HepG2 (cell line): ENCODE measurements around the gene DTYMK. TPM values are rescaled to one million over a fixed set of nuclear protein-coding genes. Genes with fewer than 3 reads are reported as not detected.
A peak's percentile ranks its signal among the peaks of the same experiment; 100 is the strongest.

Experiments
- CTCF ChIP-seq: sonication (generic); formaldehyde crosslinking; IDR thresholded peaks from 2 replicates; pipeline ENCODE4 v1.5.0; 2020; ENCODE audit warnings: mild to moderate bottlenecking, missing genetic modification reagents, moderate library complexity
- GPN1 ChIP-seq: sonication (generic); formaldehyde crosslinking; IDR thresholded peaks from 2 replicates; pipeline ENCODE4 v1.5.1; 2020; ENCODE audit warnings: missing genetic modification reagents, borderline replicate concordance
- NCOA5 ChIP-seq: sonication (generic); formaldehyde crosslinking; IDR thresholded peaks from 2 replicates; pipeline ENCODE4 v1.4.0; 2020; ENCODE audit warnings: missing genetic modification reagents
- NR2F1 ChIP-seq, 2 experiments: fragments of 450-650 bp in 1 of 2; formaldehyde crosslinking in 1 of 2; IDR thresholded peaks; 2 replicates each; pipeline versions ENCODE4 v1.5.0 to v1.6.1; 2016 to 2020; ENCODE audit warnings: mild to moderate bottlenecking in 1 of 2, missing compliant biosample characterization in 1 of 2, missing genetic modification reagents in 1 of 2, moderate library complexity in 1 of 2
- POGZ ChIP-seq: sonication (generic); formaldehyde crosslinking; IDR thresholded peaks from 2 replicates; pipeline ENCODE4 v1.4.0; 2020; ENCODE audit warnings: mild to moderate bottlenecking, missing genetic modification reagents
- RORA ChIP-seq: sonication (generic); formaldehyde crosslinking; IDR thresholded peaks from 2 replicates; pipeline ENCODE4 v1.5.0; 2020; ENCODE audit warnings: mild to moderate bottlenecking, missing genetic modification reagents, moderate library complexity
- SCMH1 ChIP-seq: sonication (generic); formaldehyde crosslinking; IDR thresholded peaks from 2 replicates; pipeline ENCODE4 v1.9.0; 2021; ENCODE audit warnings: missing genetic modification reagents, mild to moderate bottlenecking, borderline replicate concordance
- SMAD9 ChIP-seq: sonication (generic); formaldehyde crosslinking; IDR thresholded peaks from 2 replicates; pipeline ENCODE4 v1.5.1; 2020; ENCODE audit warnings: mild to moderate bottlenecking, missing genetic modification reagents
- SNAPC2 ChIP-seq: sonication (generic); formaldehyde crosslinking; IDR thresholded peaks from 2 replicates; pipeline ENCODE4 v1.8.1; 2022; ENCODE audit warnings: mild to moderate bottlenecking, missing genetic modification reagents
- U2AF1 ChIP-seq: fragments of 200-400 bp; formaldehyde crosslinking; optimal IDR thresholded peaks from 2 replicates; pipeline ENCODE3; 2017; ENCODE audit warnings: mild to moderate bottlenecking, low read depth, low read length
- ZFP82 ChIP-seq: sonication (generic); formaldehyde crosslinking; IDR thresholded peaks from 2 replicates; pipeline ENCODE4 v1.5.1; 2020; ENCODE audit warnings: mild to moderate bottlenecking, missing genetic modification reagents, borderline replicate concordance
- ZNF12 ChIP-seq: sonication (generic); formaldehyde crosslinking; IDR thresholded peaks from 2 replicates; pipeline ENCODE4 v1.5.0; 2020; ENCODE audit warnings: missing genetic modification reagents
- ZNF274 ChIP-seq: sonication (generic); formaldehyde crosslinking; IDR thresholded peaks from 2 replicates; pipeline ENCODE4 v1.5.1; 2020; ENCODE audit warnings: mild to moderate bottlenecking, missing genetic modification reagents
- ZNF33B ChIP-seq: sonication (generic); formaldehyde crosslinking; IDR thresholded peaks from 2 replicates; pipeline ENCODE4 v1.5.1; 2020; ENCODE audit warnings: mild to moderate bottlenecking, missing genetic modification reagents
- ZNF770 ChIP-seq: sonication (generic); formaldehyde crosslinking; IDR thresholded peaks from 2 replicates; pipeline ENCODE4 v1.5.0; 2020; ENCODE audit warnings: mild to moderate bottlenecking, missing genetic modification reagents
- polyA plus RNA-seq, 8 experiments: library from polyadenylated mRNA; depleted of rRNA in 3 of 8; stranded (reverse) in 7 of 8; unstranded in 1 of 8; fragments of >200 nt; fragmentation: Illumina TruSeq in 4 of 8; extraction: Trizol in 4 of 8; gene quantifications; 2 replicates each; pipeline versions ENCODE4 v1.2.1 to v1.2.3, GENCODE V29; 2011 to 2016; ENCODE audit warnings: low read depth in 4 of 8, missing spikeins in 1 of 8, mixed read lengths in 1 of 8; ENCODE audit not compliant: insufficient read depth in 1 of 8
- total RNA-seq, 5 experiments: library from RNA; depleted of rRNA; stranded (reverse); fragments of >200 nt; fragmentation: Illumina TruSeq; extraction: Trizol; gene quantifications; 2 replicates each; pipeline ENCODE4 v1.2.3, GENCODE V29; 2016; ENCODE audit warnings: low read depth in 1 of 5
- TF ChIP-seq, protein P1 (sequence below): IDR thresholded peaks from 2 replicates; pipeline ENCODE4 v1.6.1; 2018; ENCODE audit warnings: missing genetic modification reagents
- TF ChIP-seq, protein P2 (sequence below): IDR thresholded peaks from 2 replicates; pipeline ENCODE4 v1.6.1; 2016
- TF ChIP-seq, protein P3 (sequence below): sonication (generic); formaldehyde crosslinking; conservative IDR thresholded peaks from 2 replicates; pipeline ENCODE4 v1.4.0; 2020; ENCODE audit warnings: missing genetic modification reagents
- TF ChIP-seq, protein P4 (sequence below), 2 experiments: sonication (generic) in 1 of 2; formaldehyde crosslinking in 1 of 2; IDR thresholded peaks; 2 replicates each; pipeline versions ENCODE4 v1.4.0 to v1.6.1; 2018 to 2020; ENCODE audit warnings: missing genetic modification reagents in 2 of 2, borderline replicate concordance in 1 of 2, low read depth in 1 of 2, mild to moderate bottlenecking in 1 of 2, missing biosample characterization in 1 of 2

DTYMK gene
- total and polyA plus RNA-seq, 2 of the 13 experiments (the other 11 are each of a cell fraction or from before 2014, with no cell fraction given) = 57.5 to 134 TPM

DNA sequence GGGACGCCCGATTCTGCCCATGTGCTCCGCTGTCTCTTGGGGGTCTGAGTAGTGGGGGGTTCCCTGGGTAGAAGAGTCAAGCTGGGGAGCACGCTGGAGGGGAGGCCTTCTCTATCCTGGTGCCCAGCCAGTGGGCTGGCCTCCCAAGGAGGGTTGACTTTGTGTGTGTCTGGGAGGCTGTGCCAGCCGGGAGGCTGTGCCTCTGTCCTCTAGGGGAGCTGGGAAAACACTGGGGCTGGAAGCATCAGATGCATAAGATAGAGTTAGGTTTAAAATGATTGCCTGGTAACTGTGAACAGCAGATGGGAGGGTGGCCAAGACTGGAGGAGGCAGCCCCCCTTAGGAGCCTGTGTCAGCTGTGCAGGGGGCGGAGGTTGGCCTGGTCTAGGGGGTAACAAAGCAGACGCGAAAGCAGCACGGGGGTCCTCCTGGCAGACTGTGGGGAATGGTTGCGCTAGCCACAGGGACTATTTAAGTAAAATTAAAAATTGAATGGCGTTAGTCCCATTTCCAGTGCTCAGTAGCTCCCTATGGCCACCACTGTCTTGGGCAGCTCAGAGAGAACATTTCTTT lies 16.5 kb upstream of the DTYMK start (continued):
- TF ChIP-seq, protein P1, sequence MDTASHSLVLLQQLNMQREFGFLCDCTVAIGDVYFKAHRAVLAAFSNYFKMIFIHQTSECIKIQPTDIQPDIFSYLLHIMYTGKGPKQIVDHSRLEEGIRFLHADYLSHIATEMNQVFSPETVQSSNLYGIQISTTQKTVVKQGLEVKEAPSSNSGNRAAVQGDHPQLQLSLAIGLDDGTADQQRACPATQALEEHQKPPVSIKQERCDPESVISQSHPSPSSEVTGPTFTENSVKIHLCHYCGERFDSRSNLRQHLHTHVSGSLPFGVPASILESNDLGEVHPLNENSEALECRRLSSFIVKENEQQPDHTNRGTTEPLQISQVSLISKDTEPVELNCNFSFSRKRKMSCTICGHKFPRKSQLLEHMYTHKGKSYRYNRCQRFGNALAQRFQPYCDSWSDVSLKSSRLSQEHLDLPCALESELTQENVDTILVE = no peak
- TF ChIP-seq SMAD9 (CRISPR knock-in tag) (0 out of 2 replicates have a peak, but pooled peaks have one; percentile 73), ZNF33B (CRISPR knock-in tag) (peak; percentile 67; the same call in 1 of the 2 replicates), ZNF274 (CRISPR knock-in tag) (peak; percentile 70; the same call in 1 of the 2 replicates), POGZ (CRISPR knock-in tag) (no peak), ZNF12 (CRISPR knock-in tag) (no peak), RORA (CRISPR knock-in tag) (no peak), U2AF1 (peak; percentile 35), ZFP82 (CRISPR knock-in tag) (no peak), GPN1 (CRISPR knock-in tag) (no peak), NCOA5 (CRISPR knock-in tag) (no peak), CTCF (CRISPR knock-in tag) (no peak), SCMH1 (CRISPR knock-in tag) (no peak), ZNF770 (CRISPR knock-in tag) (peak; percentile 28; the same call in 1 of the 2 replicates), SNAPC2 (peak; percentile 12; the same call in 1 of the 2 replicates), NR2F1 (CRISPR knock-in tag; IDR thresholded peaks at IDR 0.05) (no peak)
- TF ChIP-seq, protein P2, sequence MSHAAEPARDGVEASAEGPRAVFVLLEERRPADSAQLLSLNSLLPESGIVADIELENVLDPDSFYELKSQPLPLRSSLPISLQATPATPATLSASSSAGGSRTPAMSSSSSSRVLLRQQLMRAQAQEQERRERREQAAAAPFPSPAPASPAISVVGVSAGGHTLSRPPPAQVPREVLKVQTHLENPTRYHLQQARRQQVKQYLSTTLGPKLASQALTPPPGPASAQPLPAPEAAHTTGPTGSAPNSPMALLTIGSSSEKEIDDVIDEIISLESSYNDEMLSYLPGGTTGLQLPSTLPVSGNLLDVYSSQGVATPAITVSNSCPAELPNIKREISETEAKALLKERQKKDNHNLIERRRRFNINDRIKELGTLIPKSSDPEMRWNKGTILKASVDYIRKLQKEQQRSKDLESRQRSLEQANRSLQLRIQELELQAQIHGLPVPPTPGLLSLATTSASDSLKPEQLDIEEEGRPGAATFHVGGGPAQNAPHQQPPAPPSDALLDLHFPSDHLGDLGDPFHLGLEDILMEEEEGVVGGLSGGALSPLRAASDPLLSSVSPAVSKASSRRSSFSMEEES (CRISPR knock-in tag) = no peak
- TF ChIP-seq, protein P3, sequence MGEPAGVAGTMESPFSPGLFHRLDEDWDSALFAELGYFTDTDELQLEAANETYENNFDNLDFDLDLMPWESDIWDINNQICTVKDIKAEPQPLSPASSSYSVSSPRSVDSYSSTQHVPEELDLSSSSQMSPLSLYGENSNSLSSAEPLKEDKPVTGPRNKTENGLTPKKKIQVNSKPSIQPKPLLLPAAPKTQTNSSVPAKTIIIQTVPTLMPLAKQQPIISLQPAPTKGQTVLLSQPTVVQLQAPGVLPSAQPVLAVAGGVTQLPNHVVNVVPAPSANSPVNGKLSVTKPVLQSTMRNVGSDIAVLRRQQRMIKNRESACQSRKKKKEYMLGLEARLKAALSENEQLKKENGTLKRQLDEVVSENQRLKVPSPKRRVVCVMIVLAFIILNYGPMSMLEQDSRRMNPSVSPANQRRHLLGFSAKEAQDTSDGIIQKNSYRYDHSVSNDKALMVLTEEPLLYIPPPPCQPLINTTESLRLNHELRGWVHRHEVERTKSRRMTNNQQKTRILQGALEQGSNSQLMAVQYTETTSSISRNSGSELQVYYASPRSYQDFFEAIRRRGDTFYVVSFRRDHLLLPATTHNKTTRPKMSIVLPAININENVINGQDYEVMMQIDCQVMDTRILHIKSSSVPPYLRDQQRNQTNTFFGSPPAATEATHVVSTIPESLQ (CRISPR knock-in tag) = no peak
- TF ChIP-seq, protein P4, sequence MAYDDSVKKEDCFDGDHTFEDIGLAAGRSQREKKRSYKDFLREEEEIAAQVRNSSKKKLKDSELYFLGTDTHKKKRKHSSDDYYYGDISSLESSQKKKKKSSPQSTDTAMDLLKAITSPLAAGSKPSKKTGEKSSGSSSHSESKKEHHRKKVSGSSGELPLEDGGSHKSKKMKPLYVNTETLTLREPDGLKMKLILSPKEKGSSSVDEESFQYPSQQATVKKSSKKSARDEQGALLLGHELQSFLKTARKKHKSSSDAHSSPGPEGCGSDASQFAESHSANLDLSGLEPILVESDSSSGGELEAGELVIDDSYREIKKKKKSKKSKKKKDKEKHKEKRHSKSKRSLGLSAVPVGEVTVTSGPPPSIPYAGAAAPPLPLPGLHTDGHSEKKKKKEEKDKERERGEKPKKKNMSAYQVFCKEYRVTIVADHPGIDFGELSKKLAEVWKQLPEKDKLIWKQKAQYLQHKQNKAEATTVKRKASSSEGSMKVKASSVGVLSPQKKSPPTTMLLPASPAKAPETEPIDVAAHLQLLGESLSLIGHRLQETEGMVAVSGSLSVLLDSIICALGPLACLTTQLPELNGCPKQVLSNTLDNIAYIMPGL (CRISPR knock-in tag; IDR thresholded peaks at IDR 0.05; ENCODE audit: borderline replicate concordance in 1 of 2, low read depth in 1 of 2) = no peak
